Activated naive CD8-positive, alpha-beta T cell treated with anti-CD3 and anti-CD28 coated beads, Interleukin-2, amount 10 ng/mL, durations not matched to agents 7 days and 5 days (primary cell): ENCODE data around the gene DNER. TPM values are rescaled to one million over a fixed set of nuclear protein-coding genes. Genes with fewer than 3 reads are reported as not detected.

Source experiments
- ATAC-seq: fragments of 150-1000 bp; cut with Tn5 transposase; one replicate; pipeline ENCODE4 v1.10.0; 2021; ENCODE audit warnings: low read depth, moderate library complexity
- POLR2A ChIA-PET: fragments of 350-600 bp; sonication (Branson Sonifier 250); formaldehyde crosslinking; loops from one replicate; lab custom pipeline; 2021; ENCODE audit warnings: antibody characterized with exemption; lab: Charles Lee
- DNase-seq: peaks from one replicate; pipeline ENCODE4 v3.0.0; 2021
- H3K27ac Mint-ChIP-seq: one replicate; pipeline ENCODE4 v1.8.0; 2022; ENCODE audit warnings: mild to moderate bottlenecking, mixed read lengths
- H3K27me3 Mint-ChIP-seq: one replicate; pipeline ENCODE4 v1.8.0; 2022; ENCODE audit warnings: mild to moderate bottlenecking, moderate library complexity, mixed read lengths
- H3K36me3 Mint-ChIP-seq: one replicate; pipeline ENCODE4 v1.8.0; 2021; ENCODE audit warnings: mild to moderate bottlenecking, mixed read lengths
- H3K4me1 Mint-ChIP-seq: one replicate; pipeline ENCODE4 v1.8.0; 2021; ENCODE audit warnings: mixed read lengths
- H3K4me3 Mint-ChIP-seq: one replicate; pipeline ENCODE4 v1.8.0; 2022; ENCODE audit warnings: mild to moderate bottlenecking, moderate library complexity, mixed read lengths
- H3K9me3 Mint-ChIP-seq: one replicate; pipeline ENCODE4 v1.8.0; 2021; ENCODE audit warnings: mixed read lengths
- total RNA-seq, 2 experiments: library from RNA; stranded (reverse); gene quantifications; one replicate each; pipeline ENCODE4 v1.2.3, GENCODE V29; 2021

Gene DNER
- total RNA-seq, 2 experiments from 2014 or later, result not detected

- H3K9me3 Mint-ChIP-seq, result no peaks in the 10 kb centered on the region
- ATAC-seq (no peak), DNase-seq (no peak)
- peaks cover 3% of the 10 kb centered on the region for H3K27me3 Mint-ChIP-seq
- no peak overlapping the region for H3K27ac Mint-ChIP-seq
- no peaks in the 10 kb centered on the region for H3K36me3 Mint-ChIP-seq
- POLR2A ChIA-PET, result no interaction called here
- no peak overlapping the region for H3K4me3 Mint-ChIP-seq
- no peaks in the 10 kb centered on the region for H3K4me1 Mint-ChIP-seq
These were observed 284.8 kb downstream of the DNER start for GRCh38 chr2:229429589-229429988.

GRCh38 chr2:229426464-229426863 is 287.9 kb downstream of the DNER start:
- ATAC-seq (no peak), DNase-seq (no peak)
- POLR2A ChIA-PET, result no interaction called here
- peaks cover 3% of the 10 kb centered on the region for H3K27me3 Mint-ChIP-seq
- H3K4me1 Mint-ChIP-seq, result no peaks in the 10 kb centered on the region
- H3K36me3 Mint-ChIP-seq, result no peaks in the 10 kb centered on the region
- no peaks in the 10 kb centered on the region for H3K9me3 Mint-ChIP-seq
- H3K27ac Mint-ChIP-seq, result no peak overlapping the region
- H3K4me3 Mint-ChIP-seq, result no peak overlapping the region

GRCh38 chr2:229425598-229425997 is 288.8 kb downstream of the DNER start:
- Mint-ChIP-seq H3K4me1 (no peaks in the 10 kb centered on the region), H3K36me3 (no peaks in the 10 kb centered on the region), H3K27me3 (peaks cover 3% of the 10 kb centered on the region), H3K4me3 (no peak overlapping the region), H3K9me3 (no peaks in the 10 kb centered on the region), H3K27ac (no peak overlapping the region)
- ATAC-seq (no peak), DNase-seq (no peak)
- POLR2A ChIA-PET, result no interaction called here

- ATAC-seq (no peak), DNase-seq (no peak)
- Mint-ChIP-seq H3K9me3 (no peaks in the 10 kb centered on the region), H3K4me1 (no peaks in the 10 kb centered on the region), H3K36me3 (no peaks in the 10 kb centered on the region), H3K4me3 (no peak overlapping the region), H3K27me3 (peaks cover 3% of the 10 kb centered on the region), H3K27ac (no peak overlapping the region)
- POLR2A ChIA-PET, result no interaction called here
These were observed 292.3 kb downstream of the DNER start for GRCh38 chr2:229422063-229422462.

- no peak overlapping the region for H3K27ac Mint-ChIP-seq
- DNase-seq (no peak), ATAC-seq (no peak)
- H3K4me1 Mint-ChIP-seq, result no peaks in the 10 kb centered on the region
- H3K9me3 Mint-ChIP-seq, result no peaks in the 10 kb centered on the region
- H3K4me3 Mint-ChIP-seq, result no peak overlapping the region
- no peaks in the 10 kb centered on the region for H3K36me3 Mint-ChIP-seq
- H3K27me3 Mint-ChIP-seq, result no peaks in the 10 kb centered on the region
- POLR2A ChIA-PET, result no interaction called here
These were observed 295.2 kb downstream of the DNER start for GRCh38 chr2:229419158-229419557.

GRCh38 chr2:229417916-229418315 is 296.4 kb downstream of the DNER start:
- Mint-ChIP-seq H3K27me3 (no peaks in the 10 kb centered on the region), H3K36me3 (no peaks in the 10 kb centered on the region), H3K4me3 (no peak overlapping the region), H3K27ac (no peak overlapping the region), H3K9me3 (no peaks in the 10 kb centered on the region), H3K4me1 (no peaks in the 10 kb centered on the region)
- POLR2A ChIA-PET, result no interaction called here
- no peak for DNase-seq
- no peak for ATAC-seq

DNA sequence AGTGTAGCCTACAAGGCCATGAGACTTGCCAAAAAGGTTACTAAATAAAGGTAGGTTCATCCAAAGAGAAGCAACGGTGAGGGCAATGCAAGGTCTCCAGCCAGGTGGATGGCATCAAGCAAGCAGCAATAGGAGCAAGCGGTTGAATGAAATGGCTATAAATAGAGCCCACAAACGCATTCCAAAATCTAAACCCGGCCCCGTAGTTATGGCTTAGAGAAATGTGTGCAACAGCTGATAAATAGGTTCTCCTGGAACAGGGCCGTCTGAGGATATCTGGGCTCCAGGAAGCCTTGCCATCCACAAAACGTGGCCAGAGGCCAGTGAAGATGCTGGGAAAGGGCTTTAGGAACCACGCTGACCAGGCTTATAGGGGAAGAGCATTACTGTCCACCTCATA is 297.2 kb downstream of the DNER start:
- no peaks in the 10 kb centered on the region for H3K27me3 Mint-ChIP-seq
- ATAC-seq, result no peak
- no peak overlapping the region for H3K4me3 Mint-ChIP-seq
- POLR2A ChIA-PET, result no interaction called here
- H3K27ac Mint-ChIP-seq, result no peak overlapping the region
- H3K36me3 Mint-ChIP-seq, result no peaks in the 10 kb centered on the region
- H3K9me3 Mint-ChIP-seq, result no peaks in the 10 kb centered on the region
- DNase-seq, result no peak
- no peaks in the 10 kb centered on the region for H3K4me1 Mint-ChIP-seq

DNA sequence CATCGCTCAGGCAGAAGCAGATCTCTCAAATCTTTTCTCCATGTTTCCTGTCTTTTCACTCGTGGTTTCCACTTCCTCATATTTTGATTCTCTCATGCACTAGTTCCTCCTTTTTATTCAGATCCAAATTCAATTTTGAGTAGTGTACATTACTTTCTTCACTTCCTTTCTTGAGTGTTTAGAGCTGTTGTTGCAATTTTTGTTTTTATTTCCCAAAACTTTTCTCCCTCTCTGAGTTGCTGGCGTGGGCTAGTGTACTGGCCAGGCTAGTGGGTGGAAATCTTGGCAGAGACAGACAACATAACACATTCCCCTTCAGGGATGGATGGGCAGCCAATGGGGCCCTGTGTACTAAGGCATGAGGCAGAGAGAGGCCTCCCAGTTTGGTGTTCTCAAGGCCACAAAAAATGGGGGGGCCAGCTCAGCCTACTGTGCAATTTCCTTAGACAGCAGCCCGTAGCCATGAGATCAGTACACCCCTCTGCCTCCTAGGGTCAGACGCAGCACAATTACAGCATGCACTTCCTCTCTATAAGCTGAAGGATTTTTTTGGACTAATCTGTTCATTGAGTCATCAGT is 298.1 kb downstream of the DNER start:
- Mint-ChIP-seq H3K36me3 (no peaks in the 10 kb centered on the region), H3K9me3 (no peaks in the 10 kb centered on the region), H3K4me1 (no peaks in the 10 kb centered on the region), H3K4me3 (no peak overlapping the region), H3K27me3 (no peaks in the 10 kb centered on the region), H3K27ac (no peak overlapping the region)
- ATAC-seq, result no peak
- DNase-seq, result no peak
- POLR2A ChIA-PET, result no interaction called here

DNA sequence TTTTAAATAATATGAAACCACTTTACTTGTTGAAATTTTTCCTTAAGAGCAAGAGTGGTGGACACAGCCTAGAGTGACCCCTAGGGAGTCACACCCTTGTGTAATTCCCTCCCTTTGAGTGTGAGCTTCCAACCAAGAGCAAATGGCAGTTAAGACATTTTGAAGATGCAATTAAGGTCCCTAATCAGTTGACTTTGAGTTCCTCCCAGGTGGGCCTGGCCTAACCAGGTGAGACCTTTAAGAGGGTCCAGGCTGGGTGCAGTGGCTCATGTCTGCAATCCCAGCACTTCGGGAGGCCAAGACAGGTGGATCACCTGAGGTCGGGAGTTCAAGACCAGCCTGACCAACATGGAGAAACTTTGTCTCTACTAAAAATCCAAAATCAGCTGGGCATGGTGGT is 299.7 kb downstream of the DNER start:
- no peak for ATAC-seq
- H3K9me3 Mint-ChIP-seq, result no peaks in the 10 kb centered on the region
- H3K4me1 Mint-ChIP-seq, result no peaks in the 10 kb centered on the region
- no peak overlapping the region for H3K4me3 Mint-ChIP-seq
- DNase-seq, result no peak
- POLR2A ChIA-PET, result no interaction called here
- H3K27me3 Mint-ChIP-seq, result no peaks in the 10 kb centered on the region
- no peaks in the 10 kb centered on the region for H3K36me3 Mint-ChIP-seq
- no peak overlapping the region for H3K27ac Mint-ChIP-seq

- POLR2A ChIA-PET, result no interaction called here
- H3K4me3 Mint-ChIP-seq, result no peak overlapping the region
- DNase-seq, result no peak
- ATAC-seq, result no peak
- H3K36me3 Mint-ChIP-seq, result no peaks in the 10 kb centered on the region
- no peaks in the 10 kb centered on the region for H3K9me3 Mint-ChIP-seq
- no peak overlapping the region for H3K27ac Mint-ChIP-seq
- H3K4me1 Mint-ChIP-seq, result no peaks in the 10 kb centered on the region
- H3K27me3 Mint-ChIP-seq, result no peaks in the 10 kb centered on the region
These were observed 301.7 kb downstream of the DNER start for GRCh38 chr2:229412686-229413085.

DNA sequence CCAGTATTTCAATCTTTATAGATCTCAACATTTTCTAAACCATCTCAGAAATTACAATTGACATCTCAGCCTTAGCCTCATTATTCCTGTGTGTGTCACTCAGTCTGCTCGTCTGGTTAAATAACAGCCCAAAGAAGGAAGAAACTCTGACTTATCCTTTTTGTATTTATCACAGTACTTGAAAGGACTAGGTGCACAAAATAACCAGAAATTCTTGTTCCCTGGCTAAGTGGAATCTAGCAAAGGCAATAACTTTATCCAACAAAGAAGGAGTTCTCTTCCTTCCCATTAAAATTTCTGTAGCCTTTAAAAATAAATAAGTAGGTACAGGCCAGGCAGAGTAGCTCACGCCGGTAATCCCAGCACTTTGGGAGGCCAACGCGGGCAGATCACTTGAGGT is 303.4 kb downstream of the DNER start:
- no peaks in the 10 kb centered on the region for H3K27me3 Mint-ChIP-seq
- no peak overlapping the region for H3K27ac Mint-ChIP-seq

DNA sequence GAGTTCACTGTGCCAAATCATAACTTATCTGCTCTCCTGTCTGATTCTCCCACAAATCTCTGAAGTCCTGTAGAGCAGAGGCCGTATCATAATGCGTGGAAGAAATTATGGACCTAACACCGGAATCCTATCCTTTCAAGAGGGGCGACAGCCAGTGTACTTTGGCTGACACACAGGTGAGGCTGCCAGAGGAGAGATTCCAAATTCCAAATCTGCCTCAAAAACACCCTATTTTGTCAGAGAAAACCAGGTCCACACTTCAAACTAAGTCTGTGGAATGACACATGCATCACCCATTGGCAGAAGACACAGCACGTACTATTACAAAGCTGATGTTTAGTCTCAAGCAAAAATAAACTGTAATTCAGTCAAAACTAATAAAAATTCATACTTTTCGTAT is 304.1 kb downstream of the DNER start:
- Mint-ChIP-seq H3K4me3 (no peak overlapping the region), H3K27me3 (no peaks in the 10 kb centered on the region), H3K36me3 (no peaks in the 10 kb centered on the region), H3K9me3 (no peaks in the 10 kb centered on the region), H3K27ac (no peak overlapping the region), H3K4me1 (no peaks in the 10 kb centered on the region)
- no peak for DNase-seq
- POLR2A ChIA-PET, result no interaction called here
- ATAC-seq, result no peak

More for the DNA sequence above, 303.4 kb downstream of the DNER start:
- no peak for DNase-seq
- H3K4me3 Mint-ChIP-seq, result no peak overlapping the region
- ATAC-seq, result no peak
- no peaks in the 10 kb centered on the region for H3K36me3 Mint-ChIP-seq
- H3K4me1 Mint-ChIP-seq, result no peaks in the 10 kb centered on the region
- POLR2A ChIA-PET, result no interaction called here
- H3K9me3 Mint-ChIP-seq, result no peaks in the 10 kb centered on the region

- Mint-ChIP-seq H3K27ac (no peak overlapping the region), H3K27me3 (no peaks in the 10 kb centered on the region), H3K4me3 (no peak overlapping the region), H3K9me3 (no peaks in the 10 kb centered on the region), H3K36me3 (no peaks in the 10 kb centered on the region), H3K4me1 (no peaks in the 10 kb centered on the region)
- ATAC-seq (no peak), DNase-seq (no peak)
- POLR2A ChIA-PET, result no interaction called here
These were observed 304.6 kb downstream of the DNER start for GRCh38 chr2:229409751-229410181.

DNA sequence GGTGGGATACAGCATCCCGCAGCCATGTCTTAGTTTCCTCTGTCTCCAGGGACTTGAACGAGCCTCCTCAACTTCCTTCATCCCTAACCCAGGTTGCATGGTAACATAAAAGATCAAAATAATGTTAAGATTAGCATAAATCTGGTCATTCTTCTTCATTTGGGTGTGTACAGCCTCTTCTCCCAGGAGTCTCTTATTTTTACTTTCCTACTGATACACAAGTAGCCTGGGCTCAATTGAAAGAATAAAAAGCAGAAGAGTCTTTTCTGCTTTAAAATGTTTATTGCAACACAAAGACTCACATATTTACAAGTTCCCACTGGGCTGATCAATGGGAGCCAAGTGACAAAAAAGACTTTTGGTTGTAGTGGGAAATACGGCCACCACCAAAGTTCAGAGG is 305.4 kb downstream of the DNER start:
- H3K9me3 Mint-ChIP-seq, result no peaks in the 10 kb centered on the region
- ATAC-seq, result no peak
- H3K27me3 Mint-ChIP-seq, result no peaks in the 10 kb centered on the region
- no peak overlapping the region for H3K4me3 Mint-ChIP-seq
- no peak overlapping the region for H3K27ac Mint-ChIP-seq
- no peaks in the 10 kb centered on the region for H3K4me1 Mint-ChIP-seq
- DNase-seq, result no peak
- POLR2A ChIA-PET, result no interaction called here
- no peaks in the 10 kb centered on the region for H3K36me3 Mint-ChIP-seq

GRCh38 chr2:229408356-229408755 is 306.0 kb downstream of the DNER start:
- POLR2A ChIA-PET, result no interaction called here
- Mint-ChIP-seq H3K4me1 (no peaks in the 10 kb centered on the region), H3K27me3 (no peaks in the 10 kb centered on the region), H3K4me3 (no peak overlapping the region), H3K36me3 (no peaks in the 10 kb centered on the region), H3K27ac (no peak overlapping the region), H3K9me3 (no peaks in the 10 kb centered on the region)
- DNase-seq (no peak), ATAC-seq (no peak)
